ENCODE results near the gene CHST11. TPM values are rescaled to one million over a fixed set of nuclear protein-coding genes. Genes with fewer than 3 reads are reported as not detected.

The CHST11 gene
- 1 to 10 TPM; 7.1 to 8.3 (median 7.7) TPM for polyA plus RNA-seq (ENCODE audit: insufficient read length in 4 of 4)

DNA sequence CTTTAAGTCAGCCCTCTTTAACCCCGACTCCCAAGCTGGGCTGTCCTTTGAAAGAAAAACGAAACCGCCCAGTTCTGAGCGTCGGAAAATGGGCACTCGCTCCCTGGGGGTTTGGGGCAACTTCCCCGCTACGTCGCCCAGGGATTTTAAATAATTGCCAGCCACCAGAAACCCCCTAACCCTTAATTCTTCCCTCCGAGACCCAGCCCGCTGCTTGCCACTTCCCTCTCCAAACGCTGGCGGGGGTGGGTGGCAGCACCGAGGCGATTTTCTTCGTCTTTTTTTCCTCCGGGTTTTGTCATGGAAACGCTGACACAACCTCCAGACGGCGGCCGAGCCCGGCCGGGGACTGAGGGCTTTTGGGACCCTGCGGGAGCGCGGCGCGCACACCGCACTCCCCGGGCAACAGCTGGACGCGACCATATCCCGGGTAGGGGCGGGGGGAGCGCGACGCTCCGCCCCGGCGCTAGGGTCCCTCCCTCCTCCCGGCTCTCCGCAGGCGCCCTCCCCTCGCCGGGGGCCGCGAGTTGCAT is at the start of gene CHST11:
TSS of gene CHST11 (plus strand) at position 532 of the 533 bp plus-strand sequence.
- peak; percentile 75 to 88 (median 86) for DNase-seq (ENCODE audit: low read depth in 4 of 4, low spot score in 3 of 4)

- no peak for DNase-seq (ENCODE audit: low read depth in 4 of 4, low spot score in 3 of 4)
These were observed 49.3 kb upstream of the CHST11 start for GRCh38 chr12:104407438-104407837.

DNA sequence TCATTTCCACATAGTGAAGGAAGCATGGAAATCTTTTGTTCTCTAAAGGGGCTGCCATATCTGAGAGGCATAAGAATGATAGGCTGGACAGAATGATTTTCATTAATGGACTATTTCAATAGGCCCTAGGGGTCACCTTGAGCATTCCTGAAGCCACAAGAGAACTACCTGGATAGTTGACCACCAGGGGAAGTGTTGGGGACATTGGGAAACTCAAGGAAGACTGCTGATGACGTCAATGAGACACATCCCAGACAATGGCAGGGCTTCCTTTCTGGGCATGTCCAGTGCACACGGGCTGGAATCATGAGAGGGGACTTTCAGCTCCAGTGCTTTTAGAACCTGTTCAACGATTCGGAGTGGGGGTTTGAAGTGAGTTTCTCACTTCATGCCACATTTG is 48.8 kb upstream of the CHST11 start:
- DNase-seq (ENCODE audit: low read depth in 4 of 4, low spot score in 3 of 4), result no peak

DNA sequence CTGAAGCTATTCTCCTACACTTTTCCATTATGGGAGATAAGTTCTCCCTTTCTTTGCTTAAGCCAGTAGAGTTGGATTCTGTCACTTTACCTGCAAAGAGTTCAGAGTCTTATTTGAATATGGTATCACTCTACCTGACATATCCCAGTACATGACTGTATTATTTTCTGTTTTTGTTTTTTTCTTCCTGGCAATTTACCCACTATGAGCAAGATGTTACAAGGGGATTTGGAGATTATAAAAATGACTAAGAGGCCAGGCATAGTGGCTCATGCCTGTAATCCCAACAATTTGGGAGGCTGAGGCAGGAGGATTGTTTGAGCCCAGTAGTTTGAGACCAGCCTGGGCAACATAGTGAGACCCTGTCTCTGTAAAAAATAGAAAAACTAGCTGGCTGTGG is 46.4 kb upstream of the CHST11 start:
- no peak for DNase-seq (ENCODE audit: low read depth in 4 of 4, low spot score in 3 of 4)

- no peak for DNase-seq (ENCODE audit: low read depth in 4 of 4, low spot score in 3 of 4)
These were observed 46.0 kb upstream of the CHST11 start for GRCh38 chr12:104410786-104411185.

DNA sequence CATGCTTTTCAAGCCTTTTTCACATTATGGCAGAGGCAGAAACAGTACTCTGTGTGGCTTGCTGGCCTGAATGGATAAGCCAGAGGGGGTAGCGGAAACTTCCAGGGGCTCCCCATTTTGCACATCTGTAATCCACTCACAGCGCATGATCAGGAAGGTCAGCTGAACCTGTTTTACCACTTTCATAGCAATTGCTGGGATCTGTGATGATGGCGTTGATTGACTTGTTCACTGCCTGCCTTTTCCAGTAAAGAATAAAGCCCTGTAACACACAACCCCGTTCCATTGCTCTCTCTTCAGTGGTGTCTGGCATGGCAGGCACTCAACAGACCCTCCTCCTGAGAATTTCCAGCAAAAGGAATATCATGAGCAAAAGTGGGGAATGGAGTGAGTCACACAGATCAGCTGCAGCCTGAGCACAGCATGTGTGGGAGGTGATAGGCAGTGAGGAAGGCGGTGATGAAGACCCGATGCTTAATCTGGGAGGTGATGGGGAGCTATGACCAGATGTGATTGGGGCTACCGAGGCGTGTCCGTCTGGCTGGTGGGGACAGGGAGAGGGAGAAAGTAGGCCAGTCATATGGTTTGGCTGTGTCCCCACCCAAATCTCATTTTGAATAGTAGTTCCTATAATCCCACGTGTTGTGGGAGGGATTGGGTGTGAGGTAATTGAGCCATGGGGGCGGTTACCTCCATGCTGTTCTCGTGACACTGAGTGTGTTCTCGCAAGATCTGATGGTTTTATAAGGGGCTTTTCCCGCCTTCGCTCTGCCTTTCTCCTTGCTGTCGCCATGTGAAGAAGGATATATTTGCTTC is 44.7 kb upstream of the CHST11 start:
- no peak for DNase-seq (ENCODE audit: low read depth in 4 of 4, low spot score in 3 of 4)

- DNase-seq (ENCODE audit: low read depth in 4 of 4, low spot score in 3 of 4), result no peak
These were observed 44.1 kb upstream of the CHST11 start for GRCh38 chr12:104412681-104413080.

DNA sequence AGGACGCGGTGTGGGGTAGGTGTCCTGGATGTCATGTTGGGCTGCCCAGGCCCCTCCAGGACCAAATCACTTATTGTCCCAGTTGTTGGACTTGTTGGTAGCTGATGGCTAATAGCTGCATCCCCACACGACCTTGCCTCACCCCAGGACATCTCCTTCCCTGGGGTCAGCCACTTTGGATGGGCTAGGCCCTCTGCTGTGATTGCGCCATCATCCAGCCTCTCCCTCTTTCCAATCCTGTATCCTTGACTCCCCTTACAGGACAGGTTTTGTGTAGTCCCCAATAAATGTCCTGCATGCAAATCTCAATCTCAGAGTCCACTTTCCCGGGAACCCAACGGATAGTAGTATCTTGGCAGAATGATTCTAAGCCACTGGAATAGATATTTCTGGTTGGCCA is 43.4 kb upstream of the CHST11 start:
- no peak for DNase-seq (ENCODE audit: low read depth in 4 of 4, low spot score in 3 of 4)

DNA sequence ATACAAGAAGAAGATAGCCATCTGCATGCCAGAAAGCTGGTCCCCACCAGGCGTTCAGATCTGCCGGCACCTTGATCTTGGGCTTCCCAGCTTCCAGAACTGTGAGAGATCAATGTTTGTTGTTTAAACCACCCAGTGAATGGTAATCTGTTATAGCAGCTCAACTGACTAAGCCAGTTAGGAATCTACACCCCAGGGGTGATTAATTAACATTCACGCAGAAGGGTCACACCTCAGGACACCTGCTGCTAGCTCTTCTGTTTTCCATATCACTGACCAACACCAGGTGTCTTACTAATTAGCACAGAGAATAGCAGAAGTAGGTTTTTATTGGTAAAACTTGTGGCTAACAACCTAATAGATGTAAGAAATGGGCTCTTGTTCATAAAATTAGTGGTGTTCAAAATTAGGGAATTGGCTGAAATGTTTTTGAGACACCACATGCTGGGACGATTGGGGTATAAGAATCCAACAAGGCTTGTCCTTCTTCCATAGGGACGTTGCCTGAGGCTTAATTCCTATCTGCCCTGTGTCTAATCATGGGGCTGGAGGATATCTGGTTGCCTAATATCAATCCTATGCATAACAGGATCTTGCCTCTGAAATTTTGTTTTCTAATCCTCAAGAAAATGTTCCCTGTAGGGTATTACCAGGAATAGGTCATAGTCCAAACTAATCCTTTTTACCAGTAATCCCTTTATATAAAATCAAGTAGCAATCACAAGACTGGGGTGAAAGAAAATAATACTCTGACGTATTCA is 42.0 kb upstream of the CHST11 start:
- DNase-seq (ENCODE audit: low read depth in 4 of 4, low spot score in 3 of 4), result no peak

DNA sequence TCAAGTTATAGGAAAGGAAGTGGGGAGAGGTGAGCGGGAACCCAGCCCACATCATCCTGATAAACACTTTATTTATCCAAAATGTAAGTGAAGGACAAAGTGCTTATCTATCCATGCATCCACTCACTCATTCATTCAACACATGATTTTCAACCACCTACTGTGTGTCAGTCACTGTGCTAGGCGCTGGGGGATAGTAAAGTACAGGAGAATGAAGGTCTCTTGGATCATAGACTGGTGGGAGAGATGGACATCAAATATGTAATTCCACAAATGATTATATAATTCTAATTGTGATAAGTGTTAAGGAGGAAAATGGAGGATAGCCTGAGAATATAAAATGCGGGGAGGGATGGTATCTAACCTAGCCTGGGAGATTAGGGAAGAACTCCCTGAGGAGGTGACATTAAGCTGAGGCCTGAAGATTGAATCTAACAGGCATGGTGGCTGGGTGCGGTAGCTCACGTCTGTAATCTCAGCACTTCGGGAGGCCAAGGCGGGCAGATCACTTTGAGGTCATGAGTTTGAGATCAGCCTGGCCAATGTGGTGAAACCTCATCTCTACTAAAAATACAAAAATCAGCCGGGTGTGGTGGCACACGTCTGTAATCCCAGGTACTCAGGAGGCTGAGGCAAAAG is 41.3 kb upstream of the CHST11 start:
- no peak for DNase-seq (ENCODE audit: low read depth in 4 of 4, low spot score in 3 of 4)

- DNase-seq (ENCODE audit: low read depth in 4 of 4, low spot score in 3 of 4), result no peak
These were observed 40.6 kb upstream of the CHST11 start for GRCh38 chr12:104416136-104416535.

DNA sequence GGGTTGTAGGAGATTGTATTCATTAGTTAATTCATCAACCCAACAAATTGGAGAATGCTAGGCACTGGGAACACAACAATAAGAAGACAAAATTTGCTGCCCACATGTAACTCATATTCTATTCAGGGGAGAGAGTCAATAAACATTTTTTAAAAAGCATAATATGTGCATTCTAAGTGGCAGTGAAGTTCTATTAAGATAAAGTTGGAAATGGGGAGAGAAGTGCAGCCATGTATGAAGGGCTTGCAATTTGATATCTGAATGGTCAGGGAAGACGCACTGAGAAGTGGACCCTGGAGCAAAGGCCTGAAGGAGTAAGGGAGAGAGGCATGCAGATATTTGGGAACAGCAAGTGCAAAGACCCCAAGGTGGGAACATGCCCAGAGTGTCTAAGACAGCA is 40.2 kb upstream of the CHST11 start:
- DNase-seq (ENCODE audit: low read depth in 4 of 4, low spot score in 3 of 4), result no peak

- DNase-seq (ENCODE audit: low read depth in 4 of 4, low spot score in 3 of 4), result no peak
These were observed 37.0 kb upstream of the CHST11 start for GRCh38 chr12:104419717-104420116.

GRCh38 chr12:104420868-104421267 is 35.9 kb upstream of the CHST11 start:
- DNase-seq (ENCODE audit: low read depth in 4 of 4, low spot score in 3 of 4), result no peak

- no peak for DNase-seq (ENCODE audit: low read depth in 4 of 4, low spot score in 3 of 4)
These were observed 35.4 kb upstream of the CHST11 start for GRCh38 chr12:104421343-104421742.

- DNase-seq (ENCODE audit: low read depth in 4 of 4, low spot score in 3 of 4), result no peak
These were observed 34.3 kb upstream of the CHST11 start for GRCh38 chr12:104422441-104422840.

GRCh38 chr12:104423273-104423672 is 33.5 kb upstream of the CHST11 start:
- no peak for DNase-seq (ENCODE audit: low read depth in 4 of 4, low spot score in 3 of 4)

DNA sequence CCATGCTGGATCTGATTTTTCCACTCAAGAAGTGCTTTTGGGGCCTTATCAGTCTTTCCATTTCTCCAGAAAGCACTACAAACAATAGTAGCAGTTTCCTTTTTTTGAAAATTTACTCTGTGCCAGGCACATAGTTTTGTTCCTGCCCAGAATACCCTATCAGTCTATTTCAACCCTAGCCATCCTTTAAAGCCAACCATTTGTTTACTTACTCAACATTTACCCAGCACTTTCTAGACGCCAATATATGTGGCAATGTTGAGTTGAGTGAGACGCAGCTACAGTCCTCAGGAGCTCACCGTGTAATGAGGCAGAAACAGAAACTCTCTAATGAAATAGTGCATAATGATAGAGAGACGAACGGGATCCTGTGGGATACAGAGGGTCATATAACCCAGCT is 32.9 kb upstream of the CHST11 start:
- DNase-seq (ENCODE audit: low read depth in 4 of 4, low spot score in 3 of 4), result no peak

GRCh38 chr12:104424955-104425354 is 31.8 kb upstream of the CHST11 start:
- no peak for DNase-seq (ENCODE audit: low read depth in 4 of 4, low spot score in 3 of 4)

DNA sequence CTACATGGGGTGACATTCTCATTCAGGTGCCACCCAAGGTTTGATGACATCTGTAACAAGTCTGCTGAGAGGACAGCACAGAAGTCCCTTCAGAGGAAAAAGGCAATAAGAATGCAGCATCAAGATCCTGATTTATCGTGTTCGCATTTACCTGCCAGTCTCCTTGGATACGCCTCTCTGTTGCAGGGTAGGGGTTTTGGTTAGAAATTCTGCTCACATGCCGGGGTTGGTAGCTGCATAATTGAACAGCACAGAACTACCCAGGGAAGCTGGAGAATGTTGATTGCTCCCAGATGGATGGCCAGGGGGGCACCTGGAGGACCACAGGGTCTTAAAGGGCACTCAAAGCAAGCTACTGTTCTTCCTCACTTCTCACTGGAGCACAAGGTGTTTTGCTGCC is 31.1 kb upstream of the CHST11 start:
- no peak for DNase-seq (ENCODE audit: low read depth in 4 of 4, low spot score in 3 of 4)

GRCh38 chr12:104426926-104427546 is 29.7 kb upstream of the CHST11 start:
- no peak for DNase-seq (ENCODE audit: low read depth in 4 of 4, low spot score in 3 of 4)

All from right renal pelvis (tissue), 4 donors.